H1 (cell line): ENCODE data around the gene RB1. TPM values are rescaled to one million over a fixed set of nuclear protein-coding genes. Genes with fewer than 3 reads are reported as not detected.

Experiments
- CTCF ChIA-PET: fragments of 300-600 bp; sonication (Branson Sonifier 250); formaldehyde crosslinking; loops from one replicate; lab custom pipeline; 2021; ENCODE audit not compliant: partially characterized antibody; lab: Charles Lee
- POLR2A ChIA-PET: fragments of 300-600 bp; sonication (Branson Sonifier 250); formaldehyde crosslinking; loops from one replicate; lab custom pipeline; 2021; ENCODE audit warnings: inconsistent platforms; ENCODE audit not compliant: partially characterized antibody; lab: Charles Lee
- DNase-seq, 2 experiments: peaks; one replicate each; pipeline versions ENCODE4 v3.0.0 to v3.0.0-alpha.2; 2010 to 2022; ENCODE audit warnings: low spot score in 2 of 2, low read depth in 1 of 2, mixed read lengths in 1 of 2
- FAIRE-seq: peaks from 2 replicates; lab custom pipeline; 2011; peaks lifted over from hg19 to GRCh38; lab: Jason Lieb, UNC
- H2AFZ ChIP-seq: 2 replicates; pipeline ENCODE4 v1.8.1; 2012; ENCODE audit warnings: low read length, inconsistent platforms
- H2AK5ac ChIP-seq: 2 replicates; pipeline ENCODE4 v1.6.1; 2013; ENCODE audit warnings: low read depth, low read length
- H2BK120ac ChIP-seq: replicated peaks from 2 replicates; pipeline ENCODE3; 2013; ENCODE audit warnings: low read depth, low read length, inconsistent platforms
- H2BK12ac ChIP-seq: 2 replicates; pipeline ENCODE4 v1.6.1; 2013; ENCODE audit warnings: low read depth, low read length
- H2BK15ac ChIP-seq: 2 replicates; pipeline ENCODE4 v1.6.1; 2013; ENCODE audit warnings: low read length
- H2BK20ac ChIP-seq: 2 replicates; pipeline ENCODE4 v1.6.1; 2013; ENCODE audit warnings: low read length
- H2BK5ac ChIP-seq: 2 replicates; pipeline ENCODE4 v1.6.1; 2013; ENCODE audit warnings: low read depth, low read length
- H3K14ac ChIP-seq: 2 replicates; pipeline ENCODE4 v1.6.1; 2013; ENCODE audit warnings: inconsistent platforms; ENCODE audit not compliant: insufficient read length
- H3K18ac ChIP-seq: 2 replicates; pipeline ENCODE4 v1.6.1; 2013; ENCODE audit warnings: low read length; ENCODE audit errors: extremely low read depth
- H3K23ac ChIP-seq: 2 replicates; pipeline ENCODE4 v1.6.1; 2013; ENCODE audit warnings: inconsistent platforms; ENCODE audit not compliant: insufficient read length
- H3K23me2 ChIP-seq: 2 replicates; pipeline ENCODE4 v1.6.1; 2013; ENCODE audit warnings: low read depth, low read length
- H3K27ac ChIP-seq: 2 replicates; pipeline ENCODE4 v1.6.1; 2011; ENCODE audit warnings: low read depth, low read length, inconsistent platforms
- H3K27me3 ChIP-seq, 4 experiments: replicated peaks in 1 of 4; 1 replicate in 1 of 4; 2 replicates in 3 of 4; pipeline versions ENCODE4 v1.6.1 to v1.8.1; 2011 to 2013; ENCODE audit warnings: low read length in 3 of 4, mild to moderate bottlenecking in 3 of 4, inconsistent platforms in 2 of 4, mixed read lengths in 2 of 4, moderate library complexity in 1 of 4; ENCODE audit not compliant: control insufficient read depth in 3 of 4, insufficient read depth in 3 of 4; ENCODE audit errors: extremely low read depth in 1 of 4
- H3K36me3 ChIP-seq, 4 experiments: 2 replicates each; pipeline versions ENCODE4 v1.6.1 to v1.8.1; 2011 to 2013; ENCODE audit warnings: mild to moderate bottlenecking in 4 of 4, low read length in 3 of 4, moderate library complexity in 2 of 4, control low read depth in 1 of 4, inconsistent platforms in 1 of 4; ENCODE audit not compliant: insufficient read depth in 4 of 4, control insufficient read depth in 2 of 4
- H3K4ac ChIP-seq: replicated peaks from 2 replicates; pipeline ENCODE3; 2013; ENCODE audit warnings: low read length, low read depth, mixed read lengths, inconsistent platforms; ENCODE audit not compliant: insufficient read length
- H3K4me1 ChIP-seq, 4 experiments: replicated peaks in 1 of 4; 1 replicate in 1 of 4; 2 replicates in 3 of 4; pipeline versions ENCODE4 v1.6.1 to v1.8.1; 2011 to 2013; ENCODE audit warnings: low read length in 3 of 4, inconsistent platforms in 2 of 4, mixed read lengths in 1 of 4; ENCODE audit not compliant: insufficient read depth in 4 of 4, control insufficient read depth in 3 of 4
- H3K4me2 ChIP-seq, 2 experiments: 2 replicates each; pipeline versions ENCODE4 v1.6.1 to v1.8.1; 2011 to 2013; ENCODE audit warnings: low read depth in 2 of 2, low read length in 2 of 2, control low read depth in 1 of 2, inconsistent platforms in 1 of 2, mild to moderate bottlenecking in 1 of 2; ENCODE audit not compliant: insufficient read depth in 1 of 2
- H3K4me3 ChIP-seq, 4 experiments: fragments of 200-600, 300-600 bp in 1 of 4; sonication (generic), shearing (Covaris generic), sonication (Bioruptor Twin) in 1 of 4; 2 replicates each; pipeline versions ENCODE4 v1.5.1 to v1.8.1; 2011 to 2016; ENCODE audit warnings: low read length in 4 of 4, low read depth in 3 of 4, control low read depth in 2 of 4, inconsistent platforms in 2 of 4, mild to moderate bottlenecking in 2 of 4, mixed read lengths in 1 of 4, moderate library complexity in 1 of 4; ENCODE audit not compliant: insufficient read depth in 2 of 4; ENCODE audit errors: extremely low read depth in 1 of 4
- H3K56ac ChIP-seq: replicated peaks from 2 replicates; pipeline ENCODE3; 2013; ENCODE audit warnings: low read depth, mild to moderate bottlenecking, mixed read lengths, low read length, inconsistent platforms; ENCODE audit not compliant: insufficient read length
- H3K79me1 ChIP-seq: 2 replicates; pipeline ENCODE4 v1.6.1; 2013; ENCODE audit warnings: low read depth, low read length, control low read depth
- H3K79me2 ChIP-seq, 2 experiments: 2 replicates each; pipeline versions ENCODE4 v1.6.1 to v1.8.1; 2012 to 2013; ENCODE audit warnings: low read length in 2 of 2, mild to moderate bottlenecking in 2 of 2, inconsistent platforms in 1 of 2; ENCODE audit not compliant: insufficient read depth in 2 of 2, control insufficient read depth in 1 of 2
- H3K9ac ChIP-seq, 4 experiments: replicated peaks in 1 of 4; 1 replicate in 1 of 4; 2 replicates in 3 of 4; pipeline versions ENCODE4 v1.6.1 to v1.8.1; 2011 to 2013; ENCODE audit warnings: low read depth in 3 of 4, low read length in 3 of 4, control low read depth in 2 of 4, mild to moderate bottlenecking in 2 of 4, moderate library complexity in 2 of 4, inconsistent platforms in 1 of 4; ENCODE audit errors: extremely low read depth in 1 of 4
- H3K9me3 ChIP-seq, 2 experiments: 2 replicates each; pipeline versions ENCODE4 v1.6.1 to v1.8.1; 2012 to 2013; ENCODE audit warnings: mild to moderate bottlenecking in 2 of 2, moderate library complexity in 2 of 2, control low read depth in 1 of 2, inconsistent platforms in 1 of 2, low read depth in 1 of 2, low read length in 1 of 2, mixed read lengths in 1 of 2; ENCODE audit not compliant: insufficient read depth in 2 of 2
- H4K20me1 ChIP-seq, 2 experiments: replicated peaks in 1 of 2; 2 replicates each; pipeline versions ENCODE3 to v1.8.1; 2011 to 2013; ENCODE audit warnings: inconsistent platforms in 2 of 2, low read length in 2 of 2, mild to moderate bottlenecking in 1 of 2; ENCODE audit not compliant: insufficient read depth in 2 of 2, control insufficient read depth in 1 of 2
- H4K5ac ChIP-seq: 2 replicates; pipeline ENCODE4 v1.6.1; 2013; ENCODE audit warnings: low read length, low read depth, mixed read lengths, inconsistent platforms; ENCODE audit not compliant: insufficient read length
- H4K8ac ChIP-seq: 2 replicates; pipeline ENCODE4 v1.8.0; 2013; ENCODE audit warnings: mild to moderate bottlenecking, moderate library complexity, low read length, inconsistent platforms; ENCODE audit not compliant: insufficient read depth; ENCODE audit errors: extremely low read depth
- H4K91ac ChIP-seq: replicated peaks from 2 replicates; pipeline ENCODE3; 2013; ENCODE audit warnings: low read length, mixed read lengths, inconsistent platforms; ENCODE audit not compliant: insufficient read length
- CHD2 ChIP-seq: IDR thresholded peaks from 2 replicates; pipeline ENCODE4 v1.6.1; 2012; ENCODE audit warnings: low read length, improper control_type of control experiment
- GABPA ChIP-seq: IDR thresholded peaks from 2 replicates; pipeline ENCODE4 v1.6.1; 2011; ENCODE audit warnings: mild to moderate bottlenecking, low read length, moderate library complexity, borderline replicate concordance; ENCODE audit not compliant: insufficient read depth
- GTF2F1 ChIP-seq: IDR thresholded peaks from 2 replicates; pipeline ENCODE4 v1.6.1; 2012; ENCODE audit warnings: low read depth, low read length, improper control_type of control experiment, borderline replicate concordance
- SP1 ChIP-seq: IDR thresholded peaks from 2 replicates; pipeline ENCODE4 v1.6.1; 2011; ENCODE audit warnings: low read depth, low read length
- WGBS, 2 experiments: shearing (Covaris generic) in 1 of 2; methylation state at CpG; one replicate each; pipeline versions ENCODE4 v1.1.6 to v1.1.7; 2013 to 2015; ENCODE audit warnings: low lambda C conversion rate in 2 of 2, mixed read lengths in 2 of 2, inconsistent platforms in 1 of 2, low coverage in 1 of 2, missing lambda C conversion rate in 1 of 2; ENCODE audit not compliant: insufficient replicate concordance in 2 of 2, insufficient coverage in 1 of 2, insufficient read length in 1 of 2; ENCODE audit errors: extremely low coverage in 1 of 2, missing lambda C conversion rate in 1 of 2; 5-methylcytosine and 5-hydroxymethylcytosine counted together
- polyA plus RNA-seq, 7 experiments: library from polyadenylated mRNA; depleted of rRNA in 3 of 7; stranded (reverse) in 5 of 7; unstranded in 2 of 7; fragments of >200 nt in 5 of 7; fragments of 200-250 nt in 2 of 7; gene quantifications; 1 replicate in 5 of 7; 2 replicates in 1 of 7; 4 replicates in 1 of 7; pipeline versions ENCODE4 v1.2.1 to v1.2.3, GENCODE V29; 2011 to 2013; ENCODE audit warnings: missing spikeins in 2 of 7, mixed read lengths in 2 of 7
- total RNA-seq: library from RNA; stranded (reverse); fragmentation: NEBNext Ultra II Directional; extraction: Animal tissue kit (Norgen Biotek cat#: 25700); gene quantifications from 2 replicates; pipeline ENCODE4 v1.2.1, GENCODE V29; 2021

The RB1 gene
- total and polyA plus RNA-seq, 2 of the 8 experiments (the other 6 are each of a cell fraction or from before 2014, with no cell fraction given) = 4.1 to 17.5 TPM

DNA sequence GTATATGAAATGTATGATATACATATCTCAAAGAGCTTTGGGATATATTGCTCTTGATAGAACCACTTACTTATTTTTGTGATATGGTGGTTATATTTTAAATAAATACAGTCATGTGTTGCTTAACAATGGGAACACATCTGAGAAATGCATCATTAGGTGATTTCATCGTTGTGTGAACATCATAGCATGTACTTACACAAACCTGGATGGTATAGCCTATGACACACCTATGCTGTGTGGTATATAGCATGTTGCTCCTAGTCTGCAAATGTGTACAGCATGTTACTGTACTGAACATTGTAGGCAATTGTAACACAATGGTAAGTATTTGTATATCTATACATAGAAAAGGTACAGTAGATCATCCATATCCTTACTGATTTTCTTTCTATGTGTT, 7.7 kb downstream of the RB1 start:
- no peak overlapping the region for H4K5ac ChIP-seq
- H2BK5ac ChIP-seq = no peak overlapping the region
- no peaks in the 10 kb centered on the region for H4K20me1 ChIP-seq
- no peaks in the 10 kb centered on the region for H3K36me3 ChIP-seq
- no peak overlapping the region for H3K4me3 ChIP-seq
- CTCF ChIA-PET = no interaction called here
- no peaks in the 10 kb centered on the region for H3K23me2 ChIP-seq
- no peak overlapping the region for H3K4ac ChIP-seq
- no peak overlapping the region for H3K56ac ChIP-seq
- H3K79me2 ChIP-seq = no peaks in the 10 kb centered on the region
- TF ChIP-seq CHD2 (no peak), SP1 (no peak), GTF2F1 (no peak), GABPA (no peak)
- TF ChIP-seq, all 59 proteins: peak for 0
- H2AK5ac ChIP-seq = no peak overlapping the region
- no peak for FAIRE-seq
- no peak overlapping the region for H2BK120ac ChIP-seq
- no peak overlapping the region for H2AFZ ChIP-seq
- no peak overlapping the region for H2BK15ac ChIP-seq
- H3K9me3 ChIP-seq = no peaks in the 10 kb centered on the region; a peak in 1 of 4 replicates
- H4K8ac ChIP-seq = no peak overlapping the region
- H3K4me2 ChIP-seq = no peak overlapping the region
- H4K91ac ChIP-seq = no peak overlapping the region
- no peaks in the 10 kb centered on the region for H3K27me3 ChIP-seq
- H3K27ac ChIP-seq = no peak overlapping the region
- no peak overlapping the region for H3K9ac ChIP-seq
- H2BK20ac ChIP-seq = no peak overlapping the region
- H3K18ac ChIP-seq = no peak overlapping the region
- no peak overlapping the region for H3K23ac ChIP-seq
- H3K4me1 ChIP-seq = no peaks in the 10 kb centered on the region
- 90% methylated on average over 1 of the region's 1 CpG; no CpG with 5 or more reads in 1 of the 2 experiments for WGBS, 2 experiments
- DNase-seq = no peak
- POLR2A ChIA-PET = no interaction called here
- no peaks in the 10 kb centered on the region for H3K79me1 ChIP-seq
- H2BK12ac ChIP-seq = no peak overlapping the region
- no peak overlapping the region for H3K14ac ChIP-seq
